ENCODE measurements around the gene KCNH5. TPM values are rescaled to one million over a fixed set of nuclear protein-coding genes. Genes with fewer than 3 reads are reported as not detected.

The KCNH5 gene
- total RNA-seq, 2 donors from 2014 or later = not detected

DNA sequence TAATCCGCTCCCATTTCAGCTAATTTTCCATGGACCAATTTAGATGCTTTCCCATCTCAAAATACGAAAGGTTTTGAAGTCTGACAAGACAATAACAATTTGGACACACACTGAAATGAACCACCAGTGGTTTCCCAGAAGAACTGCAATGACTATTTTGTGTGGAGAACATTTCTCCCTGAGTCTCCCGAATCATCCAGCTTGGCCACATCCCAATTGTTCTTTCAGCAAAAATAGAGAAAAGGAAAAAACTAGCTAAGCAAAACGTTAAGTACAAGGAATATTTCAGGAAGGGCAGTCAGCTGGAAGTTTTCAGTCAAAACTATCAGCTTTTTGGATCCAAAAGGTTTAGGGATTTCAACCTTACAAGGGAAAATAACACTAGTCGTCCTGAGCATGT is 390.6 kb downstream of the KCNH5 start:
- H3K27ac ChIP-seq = no peak overlapping the region
- H3K27me3 ChIP-seq = no peaks in the 10 kb centered on the region
- H3K4me3 ChIP-seq = no peak overlapping the region
- no peak for TF ChIP-seq POLR2A (IDR thresholded peaks at IDR 0.05)
- TF ChIP-seq, protein P1, sequence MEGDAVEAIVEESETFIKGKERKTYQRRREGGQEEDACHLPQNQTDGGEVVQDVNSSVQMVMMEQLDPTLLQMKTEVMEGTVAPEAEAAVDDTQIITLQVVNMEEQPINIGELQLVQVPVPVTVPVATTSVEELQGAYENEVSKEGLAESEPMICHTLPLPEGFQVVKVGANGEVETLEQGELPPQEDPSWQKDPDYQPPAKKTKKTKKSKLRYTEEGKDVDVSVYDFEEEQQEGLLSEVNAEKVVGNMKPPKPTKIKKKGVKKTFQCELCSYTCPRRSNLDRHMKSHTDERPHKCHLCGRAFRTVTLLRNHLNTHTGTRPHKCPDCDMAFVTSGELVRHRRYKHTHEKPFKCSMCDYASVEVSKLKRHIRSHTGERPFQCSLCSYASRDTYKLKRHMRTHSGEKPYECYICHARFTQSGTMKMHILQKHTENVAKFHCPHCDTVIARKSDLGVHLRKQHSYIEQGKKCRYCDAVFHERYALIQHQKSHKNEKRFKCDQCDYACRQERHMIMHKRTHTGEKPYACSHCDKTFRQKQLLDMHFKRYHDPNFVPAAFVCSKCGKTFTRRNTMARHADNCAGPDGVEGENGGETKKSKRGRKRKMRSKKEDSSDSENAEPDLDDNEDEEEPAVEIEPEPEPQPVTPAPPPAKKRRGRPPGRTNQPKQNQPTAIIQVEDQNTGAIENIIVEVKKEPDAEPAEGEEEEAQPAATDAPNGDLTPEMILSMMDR (IDR thresholded peaks at IDR 0.05) = no peak
- no peaks in the 10 kb centered on the region for H3K36me3 ChIP-seq (replicated peaks in 1 of 2; ENCODE audit: insufficient read depth in 1 of 2, low read depth in 2 of 2)
- ATAC-seq = no peak
- intact Hi-C loops (cut with DNase I) = no loop called here
- 38 to 46% methylated on average over 5 of the region's 5 CpGs for WGBS, 2 donors
- no peaks in the 10 kb centered on the region for H3K9me3 ChIP-seq
- no peak for DNase-seq
- no peaks in the 10 kb centered on the region for H3K4me1 ChIP-seq

Other genes with a start within 250 kb of the KCNH5 start
- gene RHOJ, start 159.0 kb upstream of the KCNH5 start, total RNA-seq = 1 to 10 TPM; 4.2 to 7.3 TPM

Data from body of pancreas (tissue), 4 donors.